Stimulated activated CD8-positive, alpha-beta memory T cell treated with anti-CD3 and anti-CD28 coated beads, Interleukin-7, amount 100 ng/mL, for 24 hours (primary cell): ENCODE measurements around the gene LRRC28.

ENCODE experiments used
- DNase-seq: peaks from one replicate; pipeline ENCODE4 v3.0.0-alpha.2; 2020; ENCODE audit warnings: low read depth

Gene LRRC28

GRCh38 chr15:99435113-99435695, 183.9 kb downstream of the LRRC28 start:
- no peak for DNase-seq

GRCh38 chr15:99435877-99436541, 184.7 kb downstream of the LRRC28 start:
- DNase-seq, result no peak

- no peak for DNase-seq
Measured at GRCh38 chr15:99436542-99437314, 185.4 kb downstream of the LRRC28 start.

GRCh38 chr15:99437315-99438223, 186.3 kb downstream of the LRRC28 start:
- DNase-seq, result no peak

- no peak for DNase-seq
Measured at GRCh38 chr15:99438224-99438585, 186.9 kb downstream of the LRRC28 start.

- no peak for DNase-seq
Measured at GRCh38 chr15:99438691-99439523, 187.6 kb downstream of the LRRC28 start.

GRCh38 chr15:99439524-99439835, 188.2 kb downstream of the LRRC28 start:
- DNase-seq, result no peak

- DNase-seq, result no peak
Measured at GRCh38 chr15:99440029-99440428, 188.7 kb downstream of the LRRC28 start.
